HEK293T (cell line): ENCODE data around the gene COLEC11.

Experiments
- ARNT ChIP-seq: fragments of 450-650 bp; IDR thresholded peaks from 2 replicates; pipeline ENCODE4 v1.6.1; 2017; ENCODE audit warnings: mild to moderate bottlenecking
- BHLHE40 ChIP-seq: fragments of 450-650 bp; IDR thresholded peaks from 2 replicates; pipeline ENCODE4 v1.6.1; 2016; ENCODE audit warnings: mild to moderate bottlenecking, moderate library complexity, borderline replicate concordance
- FOXA1 ChIP-seq: fragments of 450-650 bp; IDR thresholded peaks from 2 replicates; pipeline ENCODE4 v1.6.1; 2016; ENCODE audit warnings: mild to moderate bottlenecking
- FOXM1 ChIP-seq: fragments of 450-650 bp; IDR thresholded peaks from 2 replicates; pipeline ENCODE4 v1.6.1; 2017; ENCODE audit warnings: mild to moderate bottlenecking, borderline replicate concordance
- PKNOX1 ChIP-seq: fragments of 450-650 bp; IDR thresholded peaks from 2 replicates; pipeline ENCODE4 v1.6.1; 2016
- ZNF384 ChIP-seq: fragments of 450-650 bp; IDR thresholded peaks from 2 replicates; pipeline ENCODE4 v1.6.1; 2016

GRCh38 chr2:3655871-3656761 lies 61.2 kb downstream of the COLEC11 start:
- TF ChIP-seq FOXM1: no peak
- TF ChIP-seq ZNF384: no peak
- no peak for TF ChIP-seq ARNT
- TF ChIP-seq FOXA1: no peak
- no peak for TF ChIP-seq BHLHE40
- TF ChIP-seq PKNOX1: no peak
